CD14-positive monocyte (primary cell): ENCODE results near the gene UQCRHL. TPM values are rescaled to one million over a fixed set of nuclear protein-coding genes. Genes with fewer than 3 reads are reported as not detected.

ENCODE experiments used
- DNase-seq, 3 donors: peaks; one replicate each; pipeline ENCODE4 v3.0.0-alpha.2; 2011 to 2022
- H2AFZ ChIP-seq: 2 replicates; pipeline ENCODE4 v1.6.0; 2012; ENCODE audit warnings: mild to moderate bottlenecking, low read depth, low read length, inconsistent platforms; ENCODE audit not compliant: insufficient read depth, poor library complexity, severe bottlenecking
- H3K27ac ChIP-seq, 2 donors: 1 replicate in 1 of 2; 2 replicates in 1 of 2; pipeline ENCODE4 v1.5.1; 2012 to 2013; ENCODE audit warnings: low read length in 2 of 2, control low read depth in 1 of 2, inconsistent platforms in 1 of 2, low read depth in 1 of 2, mild to moderate bottlenecking in 1 of 2
- H3K27me3 ChIP-seq, 2 donors: one replicate each; pipeline versions ENCODE4 v1.6.0 to v1.6.1; 2011 to 2013; ENCODE audit warnings: low read length in 2 of 2; ENCODE audit not compliant: control insufficient read depth in 2 of 2, insufficient read depth in 2 of 2
- H3K36me3 ChIP-seq, 2 donors: replicated peaks in 1 of 2; 1 replicate in 1 of 2; 2 replicates in 1 of 2; pipeline versions ENCODE4 v1.5.1 to v1.6.1; 2012 to 2013; ENCODE audit warnings: low read length in 2 of 2, control low read depth in 1 of 2, inconsistent platforms in 1 of 2, mild to moderate bottlenecking in 1 of 2; ENCODE audit not compliant: insufficient read depth in 2 of 2, control insufficient read depth in 1 of 2
- H3K4me1 ChIP-seq, 2 donors: 1 replicate in 1 of 2; 2 replicates in 1 of 2; pipeline versions ENCODE4 v1.5.1 to v1.6.1; 2012 to 2013; ENCODE audit warnings: low read length in 2 of 2, control low read depth in 1 of 2, inconsistent platforms in 1 of 2, mild to moderate bottlenecking in 1 of 2, moderate library complexity in 1 of 2; ENCODE audit not compliant: insufficient read depth in 2 of 2, control insufficient read depth in 1 of 2
- H3K4me2 ChIP-seq: replicated peaks from 2 replicates; pipeline ENCODE3; 2012; ENCODE audit warnings: low read length, moderate library complexity, mild to moderate bottlenecking; ENCODE audit not compliant: poor library complexity, severe bottlenecking; ENCODE audit errors: extremely low read depth
- H3K4me3 ChIP-seq, 3 experiments: fragments of 200-600 bp in 1 of 3; sonication (generic) in 1 of 3; replicated peaks in 1 of 3; 1 replicate in 2 of 3; 2 replicates in 1 of 3; pipeline ENCODE4 v1.5.1; 2011 to 2013; ENCODE audit warnings: low read length in 3 of 3, mild to moderate bottlenecking in 3 of 3, control low read depth in 2 of 3, low read depth in 2 of 3, inconsistent platforms in 1 of 3, moderate library complexity in 1 of 3
- H3K79me2 ChIP-seq: 2 replicates; pipeline ENCODE4 v1.6.0; 2012; ENCODE audit warnings: mild to moderate bottlenecking, control low read depth, inconsistent platforms, low read length, moderate library complexity; ENCODE audit not compliant: insufficient read depth
- H3K9ac ChIP-seq: 2 replicates; pipeline ENCODE4 v1.6.0; 2017; ENCODE audit warnings: low read length, mild to moderate bottlenecking; ENCODE audit not compliant: insufficient read depth, poor library complexity, severe bottlenecking
- H3K9me3 ChIP-seq, 2 donors: replicated peaks in 1 of 2; 1 replicate in 1 of 2; 2 replicates in 1 of 2; pipeline versions ENCODE4 v1.5.1 to v1.6.1; 2012 to 2013; ENCODE audit warnings: low read length in 2 of 2, control low read depth in 1 of 2; ENCODE audit not compliant: control insufficient read depth in 1 of 2, insufficient read depth in 1 of 2
- H4K20me1 ChIP-seq: 2 replicates; pipeline ENCODE4 v1.6.0; 2012; ENCODE audit warnings: mild to moderate bottlenecking, low read length, control low read depth, moderate library complexity; ENCODE audit not compliant: insufficient read depth
- H3K27ac Mint-ChIP-seq, 7 donors: one replicate each; pipeline ENCODE4 v1.8.0; 2020; ENCODE audit warnings: mild to moderate bottlenecking in 7 of 7, mixed read lengths in 7 of 7, moderate library complexity in 6 of 7, inconsistent platforms in 2 of 7
- H3K27me3 Mint-ChIP-seq, 3 donors: one replicate each; pipeline ENCODE4 v1.8.0; 2021 to 2022; ENCODE audit warnings: low read depth in 3 of 3, mild to moderate bottlenecking in 3 of 3, mixed read lengths in 3 of 3, moderate library complexity in 3 of 3, inconsistent platforms in 1 of 3
- H3K36me3 Mint-ChIP-seq, 2 donors: one replicate each; pipeline ENCODE4 v1.8.0; 2020; ENCODE audit warnings: mixed read lengths in 2 of 2, inconsistent platforms in 1 of 2, mild to moderate bottlenecking in 1 of 2
- H3K4me1 Mint-ChIP-seq: one replicate; pipeline ENCODE4 v1.8.0; 2020; ENCODE audit warnings: mild to moderate bottlenecking, mixed read lengths
- H3K4me3 Mint-ChIP-seq, 2 donors: one replicate each; pipeline ENCODE4 v1.8.0; 2020; ENCODE audit warnings: mild to moderate bottlenecking in 2 of 2, mixed read lengths in 2 of 2, moderate library complexity in 1 of 2
- H3K9me3 Mint-ChIP-seq, 7 donors: one replicate each; pipeline ENCODE4 v1.8.0; 2020 to 2022; ENCODE audit warnings: mixed read lengths in 7 of 7, mild to moderate bottlenecking in 6 of 7, moderate library complexity in 6 of 7, inconsistent platforms in 2 of 7
- CTCF ChIP-seq: fragments of 200-600 bp; IDR thresholded peaks from one replicate; pipeline ENCODE4 v1.8.0; 2022; ENCODE audit warnings: antibody characterized with exemption, mild to moderate bottlenecking
- WGBS: methylation state at CpG from one replicate; pipeline ENCODE4 v1.1.5; 2013; ENCODE audit warnings: missing lambda C conversion rate; ENCODE audit not compliant: insufficient coverage; 5-methylcytosine and 5-hydroxymethylcytosine counted together
- intact Hi-C, 2 donors: fragments of 100-400 bp; cut with micrococcal nuclease; formaldehyde crosslinking; loops; one replicate each; pipeline versions ENCODE4 v1.15.0 to v1.15.1; 2023
- polyA plus RNA-seq, 3 donors: library from polyadenylated mRNA; depleted of rRNA in 1 of 3; unstranded in 2 of 3; stranded (reverse) in 1 of 3; fragments of 300-500 nt in 2 of 3; fragments of >200 nt in 1 of 3; fragmentation: Illumina TruSeq in 2 of 3; gene quantifications; 1 replicate in 2 of 3; 2 replicates in 1 of 3; pipeline ENCODE4 v1.2.3, GENCODE V29; 2012 to 2021

UQCRHL gene
- polyA plus RNA-seq, 3 donors = 1.0 to 1.3 (median 1.0) TPM

GRCh38 chr1:15758953-15759661 is 48.3 kb downstream of the UQCRHL start:
- Histone ChIP-seq H2AFZ (no peak overlapping the region), H3K36me3 (no peaks in the 10 kb centered on the region), H3K27me3 (peaks cover 30 to 63% of the 10 kb centered on the region in 2 donors), H3K4me3 (no peak overlapping the region), H4K20me1 (no peaks in the 10 kb centered on the region), H3K27ac (no peak overlapping the region), H3K4me2 (no peak overlapping the region), H3K4me1 (no peaks in the 10 kb centered on the region), H3K79me2 (no peaks in the 10 kb centered on the region), H3K9me3 (peaks cover 0 to 11% of the 10 kb centered on the region in 2 donors), H3K9ac (no peak overlapping the region)
- Mint-ChIP-seq H3K27me3 (peaks cover 70 to 90% (median 74%) of the 10 kb centered on the region in 3 donors), H3K9me3 (peaks cover 0 to 13% (median 5%) of the 10 kb centered on the region in 7 donors), H3K27ac (no peak overlapping the region), H3K36me3 (peaks cover 0 to 5% of the 10 kb centered on the region in 2 donors), H3K4me1 (peaks cover 15% of the 10 kb centered on the region), H3K4me3 (peak overlapping the region in 1 of 2 donors; percentile 65)
- WGBS = 2% methylated on average over 39 of the region's 58 CpGs
- intact Hi-C loops = no loop called here
- no peak for TF ChIP-seq CTCF
- no peak for DNase-seq

- Histone ChIP-seq H3K9me3 (peaks cover 0 to 11% of the 10 kb centered on the region in 2 donors), H2AFZ (no peak within 1 kb of the TSS), H3K4me1 (no peaks in the 10 kb centered on the region), H3K27ac (no peak within 1 kb of the TSS), H3K36me3 (no peaks in the 10 kb centered on the region), H3K4me2 (no peak within 1 kb of the TSS), H3K79me2 (no peaks in the 10 kb centered on the region), H3K27me3 (peaks cover 30 to 63% of the 10 kb centered on the region in 2 donors), H3K4me3 (no peak within 1 kb of the TSS), H3K9ac (no peak within 1 kb of the TSS), H4K20me1 (no peaks in the 10 kb centered on the region)
- H3K27me3 Mint-ChIP-seq = peaks cover 70 to 88% (median 72%) of the 10 kb centered on the region in 3 donors
- no peak for TF ChIP-seq CTCF
- peaks cover 0 to 5% of the 10 kb centered on the region in 2 donors for H3K36me3 Mint-ChIP-seq
- H3K4me1 Mint-ChIP-seq = peaks cover 15% of the 10 kb centered on the region
- H3K9me3 Mint-ChIP-seq = peaks cover 0 to 13% (median 5%) of the 10 kb centered on the region in 7 donors
- H3K27ac Mint-ChIP-seq = peak within 1 kb of the TSS in 1 of 7 donors; percentile 72
- peak within 1 kb of the TSS in 1 of 2 donors; percentile 73 for H3K4me3 Mint-ChIP-seq
- intact Hi-C loops = no loop called here
- 0% methylated on average over 31 of the region's 58 CpGs for WGBS
- no peak for DNase-seq
These were observed 49.0 kb downstream of the UQCRHL start, which contains the start of gene FBLIM1 for GRCh38 chr1:15758343-15758931. TSS of gene FBLIM1 (plus strand) at chr1:15758795. CDS start at chr1:15764984, 6,189 bp downstream.
